ENCODE data around the gene C22orf31.

Gene C22orf31

DNA sequence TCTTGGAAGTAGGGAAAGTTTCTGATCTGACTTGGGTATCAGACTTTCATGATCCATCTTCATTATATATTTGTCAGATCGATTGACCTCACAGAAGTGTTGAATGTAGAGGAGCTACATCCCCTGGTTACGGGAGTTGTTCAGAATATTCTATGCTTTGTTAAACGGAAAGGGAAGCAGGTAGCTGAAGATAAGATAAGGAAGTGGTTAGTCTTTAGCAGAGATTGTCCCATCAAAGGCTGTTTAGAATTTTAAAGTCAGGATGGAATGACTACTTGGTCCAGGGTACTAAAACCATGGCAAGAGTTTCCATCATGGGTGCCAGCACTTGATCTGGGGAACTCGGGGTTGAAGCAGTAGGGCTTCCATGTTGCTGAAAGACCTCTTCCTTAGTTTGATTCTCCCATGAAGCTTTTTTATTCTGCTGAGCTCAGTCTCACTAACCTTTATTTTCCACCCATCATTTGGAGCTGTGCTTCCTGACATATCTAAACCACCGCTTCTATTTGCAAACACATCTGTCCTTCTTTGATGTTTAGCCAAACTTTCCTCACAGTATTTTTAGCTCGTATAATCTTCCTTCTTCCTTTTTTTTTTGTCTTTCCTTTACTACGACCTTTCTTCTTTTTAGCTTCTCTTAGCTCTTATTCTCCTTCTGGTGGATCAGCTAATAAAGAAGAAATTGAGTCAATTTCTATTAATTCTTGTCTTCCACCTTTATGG is 4.0 kb upstream of the C22orf31 start:
- Histone ChIP-seq H3K27ac (ENCODE audit: low read depth, low read length) (no peak overlapping the region), H3K36me3 (ENCODE audit: low read length) (no peaks in the 10 kb centered on the region), H3K27me3 (ENCODE audit: low read length) (no peaks in the 10 kb centered on the region), H4K20me1 (ENCODE audit: low read depth, low read length) (no peaks in the 10 kb centered on the region), H3K4me3 (ENCODE audit: insufficient read depth, low read length, poor library complexity, severe bottlenecking) (no peak overlapping the region), H3F3A (ENCODE audit: insufficient read depth) (no peaks in the 10 kb centered on the region), H3K9me3 (ENCODE audit: insufficient read depth, low read length) (no peaks in the 10 kb centered on the region), H3K9me2 (replicated peaks; ENCODE audit: insufficient read depth, low read length) (no peaks in the 10 kb centered on the region), H3K79me2 (ENCODE audit: insufficient read depth, low read length) (no peaks in the 10 kb centered on the region), H2AFZ (ENCODE audit: low read depth, low read length, severe bottlenecking) (no peak overlapping the region), H3K9ac (ENCODE audit: low read length) (no peak overlapping the region), H3K4me2 (ENCODE audit: low read depth, low read length, poor library complexity, severe bottlenecking) (no peak overlapping the region)
- TF ChIP-seq CTCF (IDR thresholded peaks at IDR 0.05; ENCODE audit: insufficient read depth, low read length, poor library complexity, severe bottlenecking): no peak

DNA sequence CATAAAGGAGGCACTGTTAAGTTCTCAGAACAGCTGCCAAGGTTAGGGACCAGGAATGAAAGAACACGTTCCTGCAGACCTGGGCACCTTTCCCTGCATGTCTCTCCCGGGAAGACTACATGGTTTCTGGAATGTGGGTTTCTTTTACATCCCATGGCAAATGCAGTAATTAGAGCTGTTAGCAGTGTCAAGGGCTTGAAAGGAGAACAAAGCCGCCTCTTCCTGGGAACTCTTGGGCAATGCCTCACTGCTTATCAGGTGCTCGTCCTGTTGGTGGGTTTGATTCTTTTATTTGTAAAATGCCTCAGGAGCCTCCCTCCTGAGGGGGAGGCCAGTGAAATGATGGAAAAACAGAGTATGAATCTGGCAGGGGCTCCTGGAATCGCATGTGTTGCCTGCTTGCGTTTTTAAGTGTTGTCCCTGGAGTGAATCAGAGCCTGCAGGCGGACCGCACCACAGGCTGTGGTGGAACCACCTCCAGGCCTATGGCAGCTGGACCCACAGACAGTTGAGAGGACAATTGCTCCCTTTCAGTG is 723 bp upstream of the C22orf31 start:
- H3F3A ChIP-seq (ENCODE audit: insufficient read depth): no peaks in the 10 kb centered on the region
- H3K79me2 ChIP-seq (ENCODE audit: insufficient read depth, low read length): no peaks in the 10 kb centered on the region
- no peaks in the 10 kb centered on the region for H4K20me1 ChIP-seq (ENCODE audit: low read depth, low read length)
- TF ChIP-seq CTCF (IDR thresholded peaks at IDR 0.05; ENCODE audit: insufficient read depth, low read length, poor library complexity, severe bottlenecking) (no peak), EZH2phosphoT487 (conservative IDR thresholded peaks at IDR 0.05; ENCODE audit: low read length) (no peak)
- H3K27ac ChIP-seq (ENCODE audit: low read depth, low read length): no peak overlapping the region
- no peaks in the 10 kb centered on the region for H3K36me3 ChIP-seq (ENCODE audit: low read length)
- H3K9ac ChIP-seq (ENCODE audit: low read length): no peak overlapping the region
- no peaks in the 10 kb centered on the region for H3K9me2 ChIP-seq (replicated peaks; ENCODE audit: insufficient read depth, low read length)
- H3K27me3 ChIP-seq (ENCODE audit: low read length): no peaks in the 10 kb centered on the region
- H3K9me3 ChIP-seq (ENCODE audit: insufficient read depth, low read length): no peaks in the 10 kb centered on the region
- H2AFZ ChIP-seq (ENCODE audit: low read depth, low read length, severe bottlenecking): no peak overlapping the region
- H3K4me2 ChIP-seq (ENCODE audit: low read depth, low read length, poor library complexity, severe bottlenecking): no peak overlapping the region
- H3K4me3 ChIP-seq (ENCODE audit: insufficient read depth, low read length, poor library complexity, severe bottlenecking): no peak overlapping the region

- Histone ChIP-seq H3K27ac (ENCODE audit: low read depth, low read length) (no peak overlapping the region), H3K36me3 (ENCODE audit: low read length) (no peaks in the 10 kb centered on the region), H3K9me3 (ENCODE audit: insufficient read depth, low read length) (no peaks in the 10 kb centered on the region), H3F3A (ENCODE audit: insufficient read depth) (no peaks in the 10 kb centered on the region), H3K4me3 (ENCODE audit: insufficient read depth, low read length, poor library complexity, severe bottlenecking) (no peak overlapping the region), H3K9me2 (replicated peaks; ENCODE audit: insufficient read depth, low read length) (no peaks in the 10 kb centered on the region), H4K20me1 (ENCODE audit: low read depth, low read length) (no peaks in the 10 kb centered on the region), H3K79me2 (ENCODE audit: insufficient read depth, low read length) (no peaks in the 10 kb centered on the region), H3K4me2 (ENCODE audit: low read depth, low read length, poor library complexity, severe bottlenecking) (no peak overlapping the region), H3K9ac (ENCODE audit: low read length) (no peak overlapping the region), H2AFZ (ENCODE audit: low read depth, low read length, severe bottlenecking) (no peak overlapping the region), H3K27me3 (ENCODE audit: low read length) (no peaks in the 10 kb centered on the region)
- TF ChIP-seq EZH2phosphoT487 (conservative IDR thresholded peaks at IDR 0.05; ENCODE audit: low read length) (no peak), CTCF (IDR thresholded peaks at IDR 0.05; ENCODE audit: insufficient read depth, low read length, poor library complexity, severe bottlenecking) (no peak)
Measured at GRCh38 chr22:29060931-29061330, 700 bp downstream of the C22orf31 start.

All from SU-DHL-6 (cell line).